Measurements from ENCODE around the gene LITAF.

The LITAF gene

GRCh38 chr16:11502239-11502638 is 84.5 kb downstream of the LITAF start:
- intact Hi-C loops (cut with DNase I), result no loop called here
- DNase-seq, result no peak

- DNase-seq, result no peak
- intact Hi-C loops (cut with DNase I), result no loop called here
Measured at GRCh38 chr16:11501632-11502031, 85.1 kb downstream of the LITAF start.

DNA sequence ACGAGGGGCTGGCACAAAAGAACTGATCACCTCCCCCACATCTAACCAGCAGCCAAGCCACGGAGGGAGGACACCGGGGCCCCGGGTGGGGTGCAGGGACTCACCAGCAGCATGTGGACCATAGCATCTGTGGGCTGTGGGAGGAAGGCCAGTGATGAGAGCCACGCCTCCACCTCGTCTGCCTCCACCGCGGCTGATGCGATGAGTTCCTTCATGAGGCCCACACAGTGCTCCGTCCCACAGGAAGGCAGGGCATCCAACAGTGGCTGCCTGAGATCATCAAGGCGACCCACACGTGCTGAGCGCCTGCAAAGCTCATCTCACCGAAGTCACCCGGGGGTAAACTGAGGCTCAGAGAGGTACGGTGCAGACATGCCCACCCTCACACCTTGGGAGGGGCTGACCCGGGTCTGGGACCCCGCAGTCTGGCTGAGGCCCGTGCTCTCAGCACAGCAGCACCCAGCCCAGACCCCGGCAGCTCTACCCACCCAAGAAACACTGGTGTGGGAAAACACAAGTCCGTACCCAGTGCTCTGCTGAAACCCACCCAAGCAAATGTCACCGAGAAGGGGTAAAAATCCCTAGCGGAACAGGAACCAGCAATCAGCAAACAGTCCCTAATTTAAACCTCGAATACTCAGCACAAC is 85.9 kb downstream of the LITAF start:
- intact Hi-C loops (cut with DNase I), result no loop called here
- DNase-seq, result peak in 1 of 10 donors; percentile 52

GRCh38 chr16:11499295-11500089 is 87.2 kb downstream of the LITAF start:
- intact Hi-C loops (cut with DNase I), result loop anchor here (10.0 kb wide), 1 partner anchor 55 kb away; no protein-coding TSS in a partner anchor
- DNase-seq, result peak in 1 of 10 donors; percentile 70

- DNase-seq, result peak in 1 of 10 donors; percentile 24
- intact Hi-C loops (cut with DNase I), result loop anchor here (10.0 kb wide), 1 partner anchor 56 kb away; no protein-coding TSS in a partner anchor
Measured at GRCh38 chr16:11498683-11499082, 88.0 kb downstream of the LITAF start.

DNA sequence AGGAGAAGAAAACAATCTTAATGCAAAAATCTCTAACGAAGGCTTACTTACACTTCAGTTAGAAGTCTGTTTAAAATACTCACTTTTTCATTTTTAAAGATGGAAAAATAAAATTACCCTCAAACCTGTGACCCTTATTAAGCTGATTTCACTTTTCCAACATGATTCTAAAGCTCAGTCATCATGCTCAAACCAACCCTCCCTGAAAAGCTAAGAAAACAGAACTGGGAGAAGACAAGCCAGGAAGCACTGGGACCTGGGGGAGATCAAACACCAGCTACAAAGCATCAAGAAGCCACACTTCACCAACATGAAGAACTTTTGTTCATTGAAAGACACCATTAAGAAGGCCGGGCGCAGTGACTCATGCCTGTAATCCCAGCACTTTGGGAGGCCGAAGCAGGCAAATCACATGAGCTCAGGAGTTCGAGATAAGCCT is 88.8 kb downstream of the LITAF start:
- DNase-seq, result peak in 1 of 10 donors; percentile 26
- intact Hi-C loops (cut with DNase I), result loop anchor here (10.0 kb wide), 1 partner anchor 57 kb away; no protein-coding TSS in a partner anchor
